ENCODE measurements around the gene GRN. TPM values are rescaled to one million over a fixed set of nuclear protein-coding genes. Genes with fewer than 3 reads are reported as not detected.

The GRN gene
- total and polyA plus RNA-seq, 2 of the 13 experiments (the other 11 are each of a cell fraction or from before 2014, with no cell fraction given): 86.6 to 143 TPM

DNA sequence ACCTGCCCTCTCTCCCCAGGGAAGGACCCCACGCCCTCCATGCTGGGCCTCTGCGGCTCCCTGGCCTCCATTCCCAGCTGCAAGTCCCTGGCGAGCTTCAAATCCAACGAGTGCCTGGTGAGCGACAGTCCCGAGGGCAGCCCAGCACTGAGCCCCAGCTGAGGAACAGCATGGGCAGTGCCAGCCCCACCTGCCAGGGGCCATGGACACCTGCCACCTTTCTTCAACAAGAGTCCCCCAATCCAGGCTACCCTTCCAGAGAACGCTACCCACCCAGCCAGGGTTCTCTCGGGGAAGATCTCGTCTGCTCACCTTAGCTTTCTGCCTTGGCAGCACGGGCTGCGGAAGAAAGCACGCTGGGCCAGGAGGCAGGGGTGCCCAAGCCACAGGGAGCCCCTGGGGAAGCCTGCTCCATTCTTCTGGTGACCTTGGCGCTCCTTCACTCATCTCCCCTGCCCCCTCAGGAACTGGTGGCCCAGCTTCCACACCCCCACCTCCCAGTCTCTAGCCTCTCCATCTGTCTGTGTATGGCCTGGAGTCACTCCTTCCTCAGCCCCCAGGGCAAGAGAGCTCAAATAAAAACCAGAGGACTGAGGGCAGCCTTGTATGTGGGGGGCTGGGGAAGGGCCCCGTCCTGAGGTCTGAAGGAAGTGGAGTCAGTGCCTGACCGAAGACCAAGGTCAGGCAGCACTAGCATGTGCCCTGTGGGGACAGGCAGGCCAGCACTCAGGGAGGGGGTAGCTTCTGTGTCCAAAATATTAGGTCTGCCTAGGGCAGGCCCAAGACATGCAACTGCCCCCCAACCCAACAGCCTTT, 26.8 kb upstream of the GRN start (continued):
- no peak for TF ChIP-seq ZFP82 (CRISPR knock-in tag; IDR thresholded peaks at IDR 0.05; ENCODE audit: borderline replicate concordance)
- TF ChIP-seq ZNF614 (CRISPR knock-in tag; IDR thresholded peaks at IDR 0.05; ENCODE audit: borderline replicate concordance): no peak
- peak; percentile 84 for TF ChIP-seq AGO1 (IDR thresholded peaks at IDR 0.05; ENCODE audit: low read depth, low read length, poor library complexity, severe bottlenecking)
- TF ChIP-seq ZNF572 (CRISPR knock-in tag; IDR thresholded peaks at IDR 0.05): 0 out of 2 replicates have a peak, but pooled peaks have one; percentile 25
- no peak for TF ChIP-seq HNRNPK (IDR thresholded peaks at IDR 0.05; ENCODE audit: low read depth, low read length, poor library complexity, severe bottlenecking)
- TF ChIP-seq, protein P1, sequence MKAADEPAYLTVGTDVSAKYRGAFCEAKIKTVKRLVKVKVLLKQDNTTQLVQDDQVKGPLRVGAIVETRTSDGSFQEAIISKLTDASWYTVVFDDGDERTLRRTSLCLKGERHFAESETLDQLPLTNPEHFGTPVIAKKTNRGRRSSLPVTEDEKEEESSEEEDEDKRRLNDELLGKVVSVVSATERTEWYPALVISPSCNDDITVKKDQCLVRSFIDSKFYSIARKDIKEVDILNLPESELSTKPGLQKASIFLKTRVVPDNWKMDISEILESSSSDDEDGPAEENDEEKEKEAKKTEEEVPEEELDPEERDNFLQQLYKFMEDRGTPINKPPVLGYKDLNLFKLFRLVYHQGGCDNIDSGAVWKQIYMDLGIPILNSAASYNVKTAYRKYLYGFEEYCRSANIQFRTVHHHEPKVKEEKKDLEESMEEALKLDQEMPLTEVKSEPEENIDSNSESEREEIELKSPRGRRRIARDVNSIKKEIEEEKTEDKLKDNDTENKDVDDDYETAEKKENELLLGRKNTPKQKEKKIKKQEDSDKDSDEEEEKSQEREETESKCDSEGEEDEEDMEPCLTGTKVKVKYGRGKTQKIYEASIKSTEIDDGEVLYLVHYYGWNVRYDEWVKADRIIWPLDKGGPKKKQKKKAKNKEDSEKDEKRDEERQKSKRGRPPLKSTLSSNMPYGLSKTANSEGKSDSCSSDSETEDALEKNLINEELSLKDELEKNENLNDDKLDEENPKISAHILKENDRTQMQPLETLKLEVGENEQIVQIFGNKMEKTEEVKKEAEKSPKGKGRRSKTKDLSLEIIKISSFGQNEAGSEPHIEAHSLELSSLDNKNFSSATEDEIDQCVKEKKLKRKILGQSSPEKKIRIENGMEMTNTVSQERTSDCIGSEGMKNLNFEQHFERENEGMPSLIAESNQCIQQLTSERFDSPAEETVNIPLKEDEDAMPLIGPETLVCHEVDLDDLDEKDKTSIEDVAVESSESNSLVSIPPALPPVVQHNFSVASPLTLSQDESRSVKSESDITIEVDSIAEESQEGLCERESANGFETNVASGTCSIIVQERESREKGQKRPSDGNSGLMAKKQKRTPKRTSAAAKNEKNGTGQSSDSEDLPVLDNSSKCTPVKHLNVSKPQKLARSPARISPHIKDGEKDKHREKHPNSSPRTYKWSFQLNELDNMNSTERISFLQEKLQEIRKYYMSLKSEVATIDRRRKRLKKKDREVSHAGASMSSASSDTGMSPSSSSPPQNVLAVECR (CRISPR knock-in tag; IDR thresholded peaks at IDR 0.05; ENCODE audit: borderline replicate concordance): no peak; the same call in 1 of the 2 replicates
- TF ChIP-seq YY1 (IDR thresholded peaks at IDR 0.05; ENCODE audit: insufficient read depth, insufficient replicate concordance, low read depth, low read length): no peak
- TF ChIP-seq ZKSCAN1 (IDR thresholded peaks at IDR 0.05; ENCODE audit: low read length): no peak
- no peak for TF ChIP-seq SP2 (CRISPR knock-in tag; IDR thresholded peaks at IDR 0.05)
- TF ChIP-seq ZNF12 (CRISPR knock-in tag; IDR thresholded peaks at IDR 0.05): no peak
- TF ChIP-seq U2AF2 (IDR thresholded peaks at IDR 0.05; ENCODE audit: low read depth, low read length): no peak
- TF ChIP-seq KDM2A (CRISPR knock-in tag; IDR thresholded peaks at IDR 0.05; ENCODE audit: borderline replicate concordance, low read depth): peak; percentile 69; the same call in 1 of the 2 replicates
- no peak for TF ChIP-seq ZNF136 (CRISPR knock-in tag; IDR thresholded peaks at IDR 0.05; ENCODE audit: low read depth)
- no peak for TF ChIP-seq FOSL2 (CRISPR knock-in tag; IDR thresholded peaks at IDR 0.05)
- no peak for TF ChIP-seq MXI1 (IDR thresholded peaks at IDR 0.05; ENCODE audit: borderline replicate concordance, low read depth, low read length)
- TF ChIP-seq ZNF768 (CRISPR knock-in tag; IDR thresholded peaks at IDR 0.05): peak; percentile 35; the same call in 1 of the 2 replicates
- TF ChIP-seq ZGPAT (CRISPR knock-in tag; IDR thresholded peaks at IDR 0.05): no peak
- 0 out of 2 replicates have a peak, but pooled peaks have one; percentile 27 for TF ChIP-seq KDM3A (CRISPR knock-in tag; IDR thresholded peaks at IDR 0.05; ENCODE audit: low read depth)
- TF ChIP-seq HDAC1 (CRISPR knock-in tag; IDR thresholded peaks at IDR 0.05): no peak
- TF ChIP-seq ZNF230 (CRISPR knock-in tag; IDR thresholded peaks at IDR 0.05): no peak
- TF ChIP-seq, protein P2, sequence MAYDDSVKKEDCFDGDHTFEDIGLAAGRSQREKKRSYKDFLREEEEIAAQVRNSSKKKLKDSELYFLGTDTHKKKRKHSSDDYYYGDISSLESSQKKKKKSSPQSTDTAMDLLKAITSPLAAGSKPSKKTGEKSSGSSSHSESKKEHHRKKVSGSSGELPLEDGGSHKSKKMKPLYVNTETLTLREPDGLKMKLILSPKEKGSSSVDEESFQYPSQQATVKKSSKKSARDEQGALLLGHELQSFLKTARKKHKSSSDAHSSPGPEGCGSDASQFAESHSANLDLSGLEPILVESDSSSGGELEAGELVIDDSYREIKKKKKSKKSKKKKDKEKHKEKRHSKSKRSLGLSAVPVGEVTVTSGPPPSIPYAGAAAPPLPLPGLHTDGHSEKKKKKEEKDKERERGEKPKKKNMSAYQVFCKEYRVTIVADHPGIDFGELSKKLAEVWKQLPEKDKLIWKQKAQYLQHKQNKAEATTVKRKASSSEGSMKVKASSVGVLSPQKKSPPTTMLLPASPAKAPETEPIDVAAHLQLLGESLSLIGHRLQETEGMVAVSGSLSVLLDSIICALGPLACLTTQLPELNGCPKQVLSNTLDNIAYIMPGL (CRISPR knock-in tag; IDR thresholded peaks at IDR 0.05; ENCODE audit: borderline replicate concordance in 1 of 2, low read depth in 1 of 2): no peak
